GM18870 (cell line): ENCODE results near the gene APOBEC4.

ENCODE experiments used
- ATAC-seq: cut with Tn5 transposase; IDR thresholded peaks from one replicate; pipeline ENCODE4 v1.9.1; 2021; ENCODE audit warnings: moderate library complexity; ENCODE audit not compliant: unreplicated experiment

The APOBEC4 gene

GRCh38 chr1:183604815-183605214 is 48.3 kb downstream of the APOBEC4 start:
- no peak for ATAC-seq

GRCh38 chr1:183604038-183604808 is 48.9 kb downstream of the APOBEC4 start:
- no peak for ATAC-seq

GRCh38 chr1:183602510-183602909 is 50.6 kb downstream of the APOBEC4 start:
- no peak for ATAC-seq

- ATAC-seq: no peak
Observed at GRCh38 chr1:183600634-183601033, 52.5 kb downstream of the APOBEC4 start.

- ATAC-seq: no peak
Observed at GRCh38 chr1:183600136-183600535, 53.0 kb downstream of the APOBEC4 start.

GRCh38 chr1:183598386-183598785 is 54.7 kb downstream of the APOBEC4 start:
- ATAC-seq: peak; percentile 57

GRCh38 chr1:183597656-183598347 is 55.3 kb downstream of the APOBEC4 start:
- no peak for ATAC-seq

- no peak for ATAC-seq
Observed at GRCh38 chr1:183596500-183596899, 56.6 kb downstream of the APOBEC4 start.
